Kidney epithelial cell (primary cell): ENCODE results near the gene LYPD8. TPM values are rescaled to one million over a fixed set of nuclear protein-coding genes. Genes with fewer than 3 reads are reported as not detected.

Experiments used
- DNase-seq: peaks from one replicate; pipeline ENCODE4 v3.0.0-alpha.2; 2010; ENCODE audit warnings: low read depth
- H3K27me3 ChIP-seq: 2 replicates; pipeline ENCODE4 v1.6.0; 2011; ENCODE audit warnings: low read length; ENCODE audit not compliant: control insufficient read depth, insufficient read depth
- H3K36me3 ChIP-seq: 2 replicates; pipeline ENCODE4 v1.5.1; 2011; ENCODE audit warnings: low read length; ENCODE audit not compliant: control insufficient read depth, insufficient read depth
- H3K4me3 ChIP-seq: 2 replicates; pipeline ENCODE4 v1.5.1; 2011; ENCODE audit warnings: low read depth, mild to moderate bottlenecking, control low read depth, low read length
- total RNA-seq: library from RNA; depleted of rRNA; stranded (reverse); fragments of >200 nt; gene quantifications from 2 replicates; pipeline ENCODE4 v1.2.3, GENCODE V29; 2015
- TF ChIP-seq, protein P1 (sequence below): IDR thresholded peaks from 2 replicates; pipeline ENCODE4 v1.5.1; 2011; ENCODE audit warnings: mild to moderate bottlenecking, moderate library complexity, low read length, control low read depth, inconsistent platforms; ENCODE audit not compliant: insufficient read depth, poor library complexity, severe bottlenecking

LYPD8 gene
- total RNA-seq, 1 donor from 2014 or later: not detected

GRCh38 chr1:248733566-248733965 is 22.0 kb downstream of the LYPD8 start:
- no peak for DNase-seq
- Histone ChIP-seq H3K27me3 (no peaks in the 10 kb centered on the region), H3K36me3 (no peaks in the 10 kb centered on the region), H3K4me3 (no peak overlapping the region)
- TF ChIP-seq, protein P1, sequence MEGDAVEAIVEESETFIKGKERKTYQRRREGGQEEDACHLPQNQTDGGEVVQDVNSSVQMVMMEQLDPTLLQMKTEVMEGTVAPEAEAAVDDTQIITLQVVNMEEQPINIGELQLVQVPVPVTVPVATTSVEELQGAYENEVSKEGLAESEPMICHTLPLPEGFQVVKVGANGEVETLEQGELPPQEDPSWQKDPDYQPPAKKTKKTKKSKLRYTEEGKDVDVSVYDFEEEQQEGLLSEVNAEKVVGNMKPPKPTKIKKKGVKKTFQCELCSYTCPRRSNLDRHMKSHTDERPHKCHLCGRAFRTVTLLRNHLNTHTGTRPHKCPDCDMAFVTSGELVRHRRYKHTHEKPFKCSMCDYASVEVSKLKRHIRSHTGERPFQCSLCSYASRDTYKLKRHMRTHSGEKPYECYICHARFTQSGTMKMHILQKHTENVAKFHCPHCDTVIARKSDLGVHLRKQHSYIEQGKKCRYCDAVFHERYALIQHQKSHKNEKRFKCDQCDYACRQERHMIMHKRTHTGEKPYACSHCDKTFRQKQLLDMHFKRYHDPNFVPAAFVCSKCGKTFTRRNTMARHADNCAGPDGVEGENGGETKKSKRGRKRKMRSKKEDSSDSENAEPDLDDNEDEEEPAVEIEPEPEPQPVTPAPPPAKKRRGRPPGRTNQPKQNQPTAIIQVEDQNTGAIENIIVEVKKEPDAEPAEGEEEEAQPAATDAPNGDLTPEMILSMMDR: no peak

DNA sequence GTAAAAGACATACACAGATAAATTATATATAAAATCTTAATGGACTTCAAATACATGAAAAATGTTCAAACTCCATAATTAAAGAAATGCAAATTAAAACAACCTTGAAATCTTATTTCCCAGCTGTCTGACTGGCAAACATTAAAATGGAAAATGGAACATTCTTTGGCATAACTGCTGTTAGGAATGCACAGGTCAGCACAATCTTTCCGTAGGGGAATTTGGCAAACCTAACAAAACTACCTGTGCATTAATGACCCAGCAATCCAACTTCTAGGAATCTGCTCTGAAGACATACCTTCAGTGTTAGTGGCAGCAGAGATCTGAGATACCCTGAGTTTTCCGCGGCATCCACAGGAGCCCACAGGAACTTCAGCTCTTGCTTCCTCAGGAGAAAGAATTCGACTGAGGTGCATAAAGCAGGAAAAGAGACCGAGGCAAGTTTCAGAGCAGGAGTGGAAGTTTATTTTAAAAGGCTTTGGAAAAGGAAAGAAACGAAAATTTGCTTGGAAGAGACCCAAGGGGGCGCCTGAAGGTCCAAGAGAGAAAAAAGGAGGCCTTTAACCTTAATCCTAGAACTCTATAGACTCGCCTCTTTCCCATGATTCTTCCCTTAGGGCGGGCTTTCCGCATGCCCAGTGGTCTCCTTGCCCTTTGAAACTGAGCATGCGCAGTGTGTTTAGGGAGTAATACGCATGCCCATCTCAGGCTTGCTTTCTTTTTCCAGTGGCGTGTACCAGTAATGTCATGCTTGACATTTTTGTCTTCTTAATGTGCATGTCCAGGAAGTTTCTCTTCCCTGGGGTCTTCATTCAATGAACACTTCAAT is 24.8 kb downstream of the LYPD8 start:
- TF ChIP-seq, protein P1: no peak
- no peaks in the 10 kb centered on the region for H3K27me3 ChIP-seq
- no peak for DNase-seq
- H3K36me3 ChIP-seq: no peaks in the 10 kb centered on the region
- no peak overlapping the region for H3K4me3 ChIP-seq

- DNase-seq: no peak
- Histone ChIP-seq H3K4me3 (no peak overlapping the region), H3K36me3 (no peaks in the 10 kb centered on the region), H3K27me3 (no peaks in the 10 kb centered on the region)
- TF ChIP-seq, protein P1: no peak
Measured at GRCh38 chr1:248714248-248714647, 41.3 kb downstream of the LYPD8 start.

DNA sequence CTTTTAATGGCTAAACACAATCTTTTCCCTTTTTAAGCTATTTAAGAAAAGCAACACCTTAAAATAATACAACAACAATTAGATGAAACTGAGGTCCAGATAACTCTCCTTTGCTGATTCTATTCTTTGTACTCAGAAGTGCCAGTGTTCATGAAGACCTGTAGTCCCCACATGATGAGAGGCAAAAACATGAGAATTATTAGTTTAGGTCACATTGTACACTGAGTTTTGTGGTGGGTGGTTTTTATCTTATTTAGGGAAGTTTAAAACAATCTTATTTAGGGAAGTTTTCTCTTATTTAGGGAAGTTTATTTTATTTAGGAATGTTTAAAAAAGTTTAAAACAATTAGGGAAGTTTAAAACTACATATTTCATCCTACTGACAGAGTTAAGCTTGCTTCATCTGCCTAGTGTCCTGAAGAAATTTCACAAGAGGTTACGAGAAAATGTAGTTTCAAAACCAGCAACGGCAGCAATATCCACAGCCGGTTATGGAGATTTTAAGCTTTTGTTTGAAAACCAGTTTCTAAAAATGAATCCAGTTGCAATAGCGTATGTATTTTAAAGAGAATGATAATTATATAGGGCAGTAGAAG is 45.2 kb downstream of the LYPD8 start:
- DNase-seq: no peak
- H3K4me3 ChIP-seq: no peak overlapping the region
- TF ChIP-seq, protein P1: no peak
- no peaks in the 10 kb centered on the region for H3K36me3 ChIP-seq
- H3K27me3 ChIP-seq: no peaks in the 10 kb centered on the region

GRCh38 chr1:248704606-248705005 is 51.0 kb downstream of the LYPD8 start:
- TF ChIP-seq, protein P1: no peak
- H3K36me3 ChIP-seq: no peaks in the 10 kb centered on the region
- no peak overlapping the region for H3K4me3 ChIP-seq
- DNase-seq: no peak
- H3K27me3 ChIP-seq: no peaks in the 10 kb centered on the region
